GM23248 (cell line): ENCODE data around the gene BTBD16. TPM values are rescaled to one million over a fixed set of nuclear protein-coding genes. Genes with fewer than 3 reads are reported as not detected.

Experiments used
- DNase-seq: peaks from one replicate; pipeline ENCODE4 v3.0.0-alpha.2; 2015
- H2AFZ ChIP-seq: fragments of 200-600 bp; sonication (generic); 2 replicates; pipeline ENCODE4 v1.6.1; 2016; ENCODE audit warnings: antibody characterized with exemption
- H3F3A ChIP-seq: fragments of 200-600 bp; sonication (generic); 2 replicates; pipeline ENCODE4 v1.6.1; 2016; ENCODE audit warnings: mild to moderate bottlenecking, antibody characterized with exemption, mixed run types; ENCODE audit not compliant: insufficient read depth
- H3K27ac ChIP-seq: fragments of 200-600 bp; sonication (generic); 2 replicates; pipeline ENCODE4 v1.5.1; 2016; ENCODE audit warnings: mild to moderate bottlenecking
- H3K27me3 ChIP-seq: fragments of 200-600 bp; sonication (generic); replicated peaks from 2 replicates; pipeline ENCODE4 v1.6.1; 2016; ENCODE audit warnings: mild to moderate bottlenecking; ENCODE audit not compliant: insufficient read depth
- H3K36me3 ChIP-seq: fragments of 200-600 bp; sonication (generic); 2 replicates; pipeline ENCODE4 v1.6.1; 2016; ENCODE audit warnings: low read depth, mild to moderate bottlenecking
- H3K4me1 ChIP-seq: fragments of 200-600 bp; sonication (generic); 2 replicates; pipeline ENCODE4 v1.6.1; 2016; ENCODE audit warnings: mild to moderate bottlenecking; ENCODE audit not compliant: insufficient read depth
- H3K4me2 ChIP-seq: fragments of 200-600 bp; sonication (generic); one replicate; pipeline ENCODE4 v1.6.1; 2016; ENCODE audit warnings: mild to moderate bottlenecking; ENCODE audit not compliant: unreplicated experiment
- H3K4me3 ChIP-seq: fragments of 200-600 bp; sonication (generic); 2 replicates; pipeline ENCODE4 v1.5.1; 2016; ENCODE audit warnings: mild to moderate bottlenecking
- H3K79me2 ChIP-seq: fragments of 200-600 bp; sonication (generic); 2 replicates; pipeline ENCODE4 v1.6.1; 2016; ENCODE audit warnings: mild to moderate bottlenecking; ENCODE audit not compliant: insufficient read depth
- H3K9ac ChIP-seq: fragments of 200-600 bp; sonication (generic); 2 replicates; pipeline ENCODE4 v1.6.1; 2016; ENCODE audit warnings: mild to moderate bottlenecking
- H3K9me2 ChIP-seq: fragments of 200-600 bp; sonication (generic); 2 replicates; pipeline ENCODE4 v1.6.1; 2016; ENCODE audit warnings: mixed run types, mild to moderate bottlenecking, moderate library complexity; ENCODE audit not compliant: insufficient read depth
- H3K9me3 ChIP-seq: fragments of 200-600 bp; sonication (generic); one replicate; pipeline ENCODE4 v1.6.1; 2017; ENCODE audit warnings: low read depth
- H4K20me1 ChIP-seq: fragments of 200-600 bp; sonication (generic); 2 replicates; pipeline ENCODE4 v1.6.0; 2016; ENCODE audit not compliant: insufficient read depth
- EZH2 ChIP-seq: fragments of 200-600 bp; sonication (generic); IDR thresholded peaks from 2 replicates; pipeline ENCODE4 v1.6.1; 2018; ENCODE audit warnings: antibody characterized with exemption, mild to moderate bottlenecking; ENCODE audit not compliant: insufficient read depth, poor library complexity, severe bottlenecking
- EZH2phosphoT487 ChIP-seq: fragments of 200-600 bp; sonication (generic); IDR thresholded peaks from 2 replicates; pipeline ENCODE4 v1.6.1; 2018; ENCODE audit warnings: antibody characterized with exemption, moderate library complexity, mild to moderate bottlenecking, low read depth; ENCODE audit not compliant: insufficient read depth
- WGBS, 2 experiments: methylation state at CpG; one replicate each; pipeline ENCODE4 v1.1.6; 2015 to 2017; ENCODE audit warnings: low lambda C conversion rate in 2 of 2, low coverage in 1 of 2; ENCODE audit errors: missing lambda C conversion rate in 2 of 2; 5-methylcytosine and 5-hydroxymethylcytosine counted together
- in situ Hi-C: fragments of 300-500 bp; cut with MboI; formaldehyde crosslinking; loops from 2 replicates; pipeline ENCODE4 v1.15.0; 2020
- polyA plus RNA-seq: library from polyadenylated mRNA; unstranded; fragments of >200 nt; fragmentation: Nextera tagmentation; extraction: Ambion mirVana; gene quantifications from 2 replicates; pipeline ENCODE4 v1.2.1, GENCODE V29; 2016
- total RNA-seq: library from RNA; depleted of rRNA; stranded (reverse); fragments of >200 nt; shearing (Covaris generic); gene quantifications from 2 replicates; pipeline ENCODE4 v1.2.3, GENCODE V29; 2014

The BTBD16 gene
- total and polyA plus RNA-seq, 2 experiments from 2014 or later, result not detected

GRCh38 chr10:122269059-122269687, 1.9 kb upstream of the BTBD16 start:
- Histone ChIP-seq H3K4me3 (no peak overlapping the region), H3K4me1 (peaks cover 7% of the 10 kb centered on the region), H3K27ac (no peak overlapping the region), H2AFZ (no peak overlapping the region), H3K36me3 (no peaks in the 10 kb centered on the region), H3K9ac (no peak overlapping the region), H3K9me2 (no peaks in the 10 kb centered on the region), H3F3A (peaks cover 8% of the 10 kb centered on the region; the same call in 1 of the 2 replicates), H3K9me3 (no peaks in the 10 kb centered on the region), H3K79me2 (no peaks in the 10 kb centered on the region), H3K27me3 (no peaks in the 10 kb centered on the region), H3K4me2 (no peak overlapping the region), H4K20me1 (no peaks in the 10 kb centered on the region)
- WGBS, 2 experiments, result 84 to 86% methylated on average over 10 of the region's 10 CpGs
- TF ChIP-seq EZH2, result no peak
- TF ChIP-seq EZH2phosphoT487, result no peak
- in situ Hi-C loops, result no loop called here
- DNase-seq, result no peak

GRCh38 chr10:122273966-122274545, 3.0 kb downstream of the BTBD16 start:
- Histone ChIP-seq H3K9me3 (no peaks in the 10 kb centered on the region), H4K20me1 (no peaks in the 10 kb centered on the region), H3K9me2 (no peaks in the 10 kb centered on the region), H3K4me3 (no peak overlapping the region), H3K36me3 (no peaks in the 10 kb centered on the region), H3K27ac (no peak overlapping the region), H3K9ac (no peak overlapping the region), H3K4me1 (no peaks in the 10 kb centered on the region), H3K27me3 (no peaks in the 10 kb centered on the region), H2AFZ (no peak overlapping the region), H3F3A (no peaks in the 10 kb centered on the region), H3K4me2 (no peak overlapping the region), H3K79me2 (no peaks in the 10 kb centered on the region)
- in situ Hi-C loops, result no loop called here
- DNase-seq, result no peak
- TF ChIP-seq EZH2phosphoT487 (no peak), EZH2 (no peak)
- WGBS, 2 experiments, result 86 to 87% methylated on average over 10 of the region's 10 CpGs

- H3K4me3 ChIP-seq, result no peak overlapping the region
- H3K27ac ChIP-seq, result no peak overlapping the region
- H2AFZ ChIP-seq, result no peak overlapping the region
- no peak for TF ChIP-seq EZH2
- no peak for TF ChIP-seq EZH2phosphoT487
- no peaks in the 10 kb centered on the region for H3K27me3 ChIP-seq
- DNase-seq, result peak; percentile 60
- no peak overlapping the region for H3K9ac ChIP-seq
- H3K9me2 ChIP-seq, result no peaks in the 10 kb centered on the region
- in situ Hi-C loops, result loop anchor here (25.0 kb wide), 1 partner anchor 711 kb away; the partner anchor contains the start of gene PSTK
- peaks cover 5% of the 10 kb centered on the region; the same call in 1 of the 2 replicates for H3F3A ChIP-seq
- H4K20me1 ChIP-seq, result no peaks in the 10 kb centered on the region
- whole genome bisulfite sequencing, 2 experiments, result 91 to 94% methylated on average over 6 of the region's 6 CpGs
- H3K4me1 ChIP-seq, result peaks cover 5% of the 10 kb centered on the region
- no peaks in the 10 kb centered on the region for H3K36me3 ChIP-seq
- no peaks in the 10 kb centered on the region for H3K9me3 ChIP-seq
- no peak overlapping the region for H3K4me2 ChIP-seq
- H3K79me2 ChIP-seq, result no peaks in the 10 kb centered on the region
Measured at GRCh38 chr10:122276611-122277208, 5.6 kb downstream of the BTBD16 start.

GRCh38 chr10:122277526-122278136, 6.5 kb downstream of the BTBD16 start:
- Histone ChIP-seq H3K9me2 (no peaks in the 10 kb centered on the region), H3K27ac (no peak overlapping the region)
- in situ Hi-C loops, result loop anchor here (25.0 kb wide), 1 partner anchor 710 kb away; the partner anchor contains the start of gene PSTK

More at GRCh38 chr10:122277526-122278136, 6.5 kb downstream of the BTBD16 start:
- Histone ChIP-seq H3K79me2 (no peaks in the 10 kb centered on the region), H3K4me1 (peaks cover 12% of the 10 kb centered on the region), H2AFZ (no peak overlapping the region), H3K36me3 (no peaks in the 10 kb centered on the region), H3K4me2 (no peak overlapping the region), H3K9ac (no peak overlapping the region), H3K27me3 (no peaks in the 10 kb centered on the region), H4K20me1 (no peaks in the 10 kb centered on the region), H3F3A (peaks cover 13% of the 10 kb centered on the region), H3K4me3 (no peak overlapping the region), H3K9me3 (no peaks in the 10 kb centered on the region)
- TF ChIP-seq EZH2phosphoT487, result no peak
- no peak for TF ChIP-seq EZH2
- WGBS, 2 experiments, result 61 to 68% methylated on average over 10 of the region's 10 CpGs
- no peak for DNase-seq
